Activated CD4-positive, alpha-beta T cell treated with anti-CD3 and anti-CD28 coated beads, Interleukin-2, amount 50 U/mL, for 1 hour (primary cell): ENCODE measurements around the gene CAMK1D.

Experiments used
- DNase-seq: peaks from one replicate; pipeline ENCODE4 v3.0.0-alpha.2; 2020

CAMK1D gene

GRCh38 chr10:12661671-12662070 lies 312.3 kb downstream of the CAMK1D start:
- DNase-seq: no peak

- no peak for DNase-seq
These were observed 314.5 kb downstream of the CAMK1D start for GRCh38 chr10:12663863-12664262.

GRCh38 chr10:12665501-12665900 lies 316.2 kb downstream of the CAMK1D start:
- DNase-seq: no peak

DNA sequence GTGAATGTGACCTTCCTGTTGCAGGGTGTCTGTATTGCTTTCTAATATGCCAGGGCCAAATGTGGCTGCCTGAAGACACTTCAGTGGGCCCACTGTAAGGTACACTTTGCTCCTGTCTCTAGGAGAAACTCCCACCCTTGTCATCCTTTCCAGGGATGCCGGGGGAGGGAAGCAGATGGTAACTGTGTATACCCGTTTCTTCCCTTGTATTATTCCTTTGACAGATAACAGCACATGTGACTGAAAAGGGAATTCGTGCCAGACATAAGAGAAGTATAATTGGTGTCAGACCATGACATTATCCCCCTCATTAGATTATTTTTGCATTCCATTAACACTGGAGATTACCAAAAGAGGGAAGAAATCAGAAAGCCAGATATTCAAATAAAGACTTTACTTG lies 317.7 kb downstream of the CAMK1D start:
- no peak for DNase-seq

GRCh38 chr10:12668634-12669033 lies 319.3 kb downstream of the CAMK1D start:
- DNase-seq: no peak

DNA sequence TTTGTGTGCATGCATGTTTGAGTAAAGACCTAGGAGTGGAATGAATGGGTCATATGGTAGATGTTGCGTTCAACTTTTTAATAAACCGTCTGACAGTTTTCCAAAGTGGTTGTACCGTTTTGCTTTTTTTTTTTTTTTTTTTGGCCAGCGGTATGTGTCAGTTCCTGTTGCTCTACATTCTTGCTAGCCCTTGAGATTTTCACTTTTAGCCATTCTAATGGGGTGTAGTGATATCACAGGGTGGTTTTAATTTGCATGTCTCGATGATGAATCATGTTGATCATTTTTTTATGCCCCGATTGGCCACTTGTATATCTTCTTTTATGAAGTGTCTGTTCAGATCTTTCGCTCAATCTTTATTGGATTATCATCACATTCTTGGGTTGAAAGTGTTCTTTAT lies 320.7 kb downstream of the CAMK1D start:
- no peak for DNase-seq

DNA sequence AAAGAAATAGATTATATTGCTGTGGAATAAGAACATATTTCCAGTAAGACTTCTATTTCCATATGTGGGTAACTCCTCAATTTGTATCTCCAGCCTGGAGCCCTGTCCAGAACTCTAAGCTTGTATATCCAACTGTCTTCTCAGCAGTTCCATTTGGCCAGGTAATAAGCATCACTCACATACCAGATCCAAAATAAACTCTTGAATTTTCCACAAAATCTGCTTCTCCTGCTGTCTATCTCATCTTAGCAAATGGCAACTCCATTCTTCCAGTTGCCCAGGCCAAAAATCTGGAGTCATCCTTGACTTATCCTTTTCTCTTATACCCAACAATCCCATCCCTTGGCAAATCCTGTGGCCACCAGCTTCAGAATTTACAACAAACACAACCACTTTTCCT lies 325.8 kb downstream of the CAMK1D start:
- no peak for DNase-seq

DNA sequence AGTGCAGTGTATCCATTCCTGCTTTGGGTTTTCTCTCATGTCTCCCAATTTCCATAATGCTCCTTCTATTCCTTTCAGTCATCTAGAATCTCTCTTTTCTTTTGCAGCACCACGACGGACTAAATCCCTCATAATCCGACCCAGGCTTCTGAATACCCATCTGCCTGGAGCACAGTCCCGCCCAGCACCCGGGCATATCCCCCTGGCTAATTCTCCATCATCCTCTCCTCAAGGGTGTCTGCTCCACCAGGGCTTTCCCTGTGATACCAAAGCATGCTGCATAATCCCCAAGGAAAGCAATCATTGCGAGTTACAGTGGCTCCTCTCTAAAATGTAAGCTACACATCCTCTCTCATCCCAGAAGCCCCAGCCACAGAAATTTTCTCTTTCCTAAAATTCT lies 330.3 kb downstream of the CAMK1D start:
- DNase-seq: no peak

GRCh38 chr10:12681252-12681651 lies 331.9 kb downstream of the CAMK1D start:
- DNase-seq: no peak

GRCh38 chr10:12684784-12685183 lies 335.4 kb downstream of the CAMK1D start:
- no peak for DNase-seq

GRCh38 chr10:12685261-12686058 lies 336.1 kb downstream of the CAMK1D start:
- no peak for DNase-seq

DNA sequence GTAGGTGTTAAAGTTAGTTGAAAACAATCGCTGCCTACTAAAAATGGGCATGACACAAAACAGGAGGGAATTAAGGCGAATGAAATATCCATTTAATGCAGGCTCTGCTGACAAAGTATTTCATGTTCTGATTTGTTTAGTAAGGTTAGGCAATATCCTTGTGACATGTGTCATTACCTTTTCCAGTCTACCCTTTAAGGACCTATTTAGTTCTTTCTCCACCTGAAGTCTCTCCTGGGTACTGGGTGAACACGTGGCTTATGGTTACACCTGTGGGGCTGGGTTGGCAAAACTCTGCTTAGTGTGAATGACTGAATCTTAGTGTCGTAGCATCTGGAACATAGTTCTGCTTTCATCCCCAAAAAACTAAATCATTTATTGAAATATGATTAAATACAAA lies 338.6 kb downstream of the CAMK1D start:
- DNase-seq: no peak

- no peak for DNase-seq
These were observed 340.5 kb downstream of the CAMK1D start for GRCh38 chr10:12689893-12690292.

DNA sequence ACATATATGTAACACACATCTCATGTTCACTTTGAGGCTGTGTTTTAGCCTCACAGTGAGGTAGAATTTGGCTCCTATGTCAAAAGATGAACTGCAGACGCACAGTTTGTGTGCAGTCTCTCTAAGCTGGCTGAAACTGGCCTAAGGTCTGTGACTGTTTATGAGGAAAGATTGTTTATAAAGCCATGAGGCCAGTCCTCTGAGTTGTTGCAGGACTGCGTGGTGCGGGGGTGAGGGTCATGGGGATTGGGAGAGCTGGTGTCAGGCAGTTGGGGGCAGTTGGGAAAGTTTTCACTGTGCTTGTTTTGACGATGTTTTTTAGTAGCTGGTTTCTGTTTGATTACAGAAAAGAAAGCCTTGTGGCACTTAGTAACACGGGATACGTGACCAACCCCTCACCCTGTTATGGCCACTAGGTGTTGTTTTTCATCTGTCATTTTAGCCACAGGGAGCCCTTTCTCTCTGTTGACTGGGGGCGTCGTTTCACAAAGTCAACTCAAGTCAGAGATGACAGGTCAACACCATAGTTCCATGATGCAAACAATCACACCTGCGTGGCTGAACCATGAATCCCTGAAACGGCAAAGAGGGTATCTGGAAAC lies 341.3 kb downstream of the CAMK1D start:
- DNase-seq: no peak

DNA sequence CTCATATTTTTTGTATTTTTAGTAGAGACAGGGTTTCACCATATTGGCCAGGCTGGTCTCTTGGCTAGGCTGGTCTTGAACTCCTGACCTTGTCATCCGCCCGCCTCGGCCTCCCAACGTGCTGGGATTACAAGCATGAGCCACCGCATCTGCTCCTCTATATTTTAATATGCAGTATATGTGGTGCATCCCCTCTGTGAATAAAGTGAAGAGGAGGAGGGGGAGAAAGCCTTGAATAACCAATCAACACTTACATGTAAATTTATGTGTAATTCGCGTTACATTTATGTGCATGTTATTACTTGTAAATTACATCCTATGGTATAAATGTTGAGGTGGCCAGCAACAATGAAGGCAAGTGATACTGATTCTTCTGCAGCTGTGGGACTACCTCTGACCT lies 342.2 kb downstream of the CAMK1D start:
- no peak for DNase-seq

DNA sequence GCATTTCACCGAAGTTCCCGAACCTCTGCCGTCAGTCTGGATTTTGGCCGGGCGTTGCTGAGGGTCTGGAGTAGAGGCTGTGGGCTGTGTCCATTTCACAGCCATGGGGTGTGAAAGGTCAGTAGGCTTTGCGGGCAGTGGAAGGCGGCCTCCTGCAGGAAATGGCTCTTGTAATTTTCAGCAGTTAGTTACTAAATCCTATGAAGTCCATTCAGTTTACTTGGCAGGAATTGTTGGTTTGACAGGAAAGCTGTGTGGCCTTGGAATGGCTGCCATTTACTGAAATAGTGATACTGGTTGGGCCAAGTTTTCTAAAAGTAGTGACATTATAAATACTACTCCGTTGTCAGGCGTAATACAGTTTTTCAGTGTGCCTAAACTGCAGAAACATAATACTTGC lies 348.4 kb downstream of the CAMK1D start:
- DNase-seq: no peak

- no peak for DNase-seq
These were observed 349.9 kb downstream of the CAMK1D start for GRCh38 chr10:12699258-12699700.

GRCh38 chr10:12699781-12700556 lies 350.6 kb downstream of the CAMK1D start:
- DNase-seq: no peak

DNA sequence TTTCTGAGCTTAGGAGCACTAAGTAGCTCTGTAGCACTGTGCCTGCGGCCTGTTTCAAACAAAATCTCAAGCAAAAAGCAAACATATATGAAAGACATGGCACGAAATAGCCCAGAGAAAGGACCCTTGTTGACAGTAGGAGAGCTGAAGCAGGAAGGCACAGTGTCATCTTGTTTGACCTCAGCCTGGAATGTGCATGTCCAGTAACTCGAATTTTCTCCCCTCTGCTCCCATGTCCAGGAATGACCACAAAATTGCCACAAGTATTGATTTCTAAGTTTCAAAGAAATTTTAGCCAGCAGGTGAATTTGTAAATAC lies 351.2 kb downstream of the CAMK1D start:
- no peak for DNase-seq

DNA sequence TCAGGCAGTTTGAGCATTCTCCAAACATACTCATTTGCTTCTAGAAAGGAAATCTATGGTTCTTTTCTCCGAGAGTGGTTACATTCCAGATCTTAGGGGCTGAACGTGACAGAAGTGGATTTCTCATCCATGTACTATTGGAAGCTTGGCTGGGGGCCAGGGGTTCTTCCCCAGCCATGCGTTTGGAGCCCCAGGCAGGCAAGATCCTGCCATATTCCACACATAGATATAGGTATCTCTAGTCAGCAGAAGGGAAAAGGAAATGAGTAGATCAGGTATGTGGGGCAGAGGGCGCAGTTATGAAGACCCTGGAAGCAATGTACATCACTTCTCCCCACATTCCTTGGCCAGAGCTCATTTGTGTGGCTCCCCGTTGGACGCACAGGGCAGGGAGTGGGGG lies 352.3 kb downstream of the CAMK1D start:
- DNase-seq: no peak

- DNase-seq: no peak
These were observed 352.9 kb downstream of the CAMK1D start for GRCh38 chr10:12702215-12702770.

GRCh38 chr10:12703126-12703525 lies 353.8 kb downstream of the CAMK1D start:
- no peak for DNase-seq

GRCh38 chr10:12703813-12704212 lies 354.5 kb downstream of the CAMK1D start:
- no peak for DNase-seq

DNA sequence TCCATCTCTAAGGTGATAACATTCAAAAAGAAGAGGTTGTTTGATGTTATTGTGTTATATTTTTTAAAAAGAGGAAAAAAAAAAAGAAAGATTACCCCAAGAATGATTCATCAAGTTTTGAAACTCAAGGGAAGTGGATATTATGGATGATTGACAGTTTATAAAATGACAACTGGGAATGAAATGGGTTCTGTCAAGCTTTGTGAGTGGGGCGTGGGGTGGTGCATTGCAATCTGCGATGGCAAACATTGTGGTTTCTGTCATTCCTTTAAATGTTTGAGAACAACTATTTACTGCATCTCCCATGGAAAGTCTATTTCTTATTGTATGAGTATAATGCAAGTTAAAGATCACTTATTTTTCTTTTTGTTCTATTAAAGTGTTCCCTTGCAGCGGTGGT lies 355.1 kb downstream of the CAMK1D start:
- DNase-seq: no peak
